Endothelial cell of umbilical vein (primary cell): ENCODE data around the gene SENP6.
"Not testable (repeated sequence)": the region's sequence is repeated elsewhere in the genome, so short reads cannot be mapped to it uniquely, and the experiment has no call there.

Experiments
- EZH2 ChIP-seq: IDR thresholded peaks from 2 replicates; pipeline ENCODE4 v1.6.1; 2012; ENCODE audit warnings: borderline replicate concordance, low read depth, mild to moderate bottlenecking, moderate library complexity, low read length, inconsistent platforms; ENCODE audit not compliant: severe bottlenecking
- JUN ChIP-seq: IDR thresholded peaks from 2 replicates; pipeline ENCODE4 v1.6.1; 2011; ENCODE audit warnings: borderline replicate concordance, low read depth; ENCODE audit not compliant: insufficient read length, insufficient read depth
- POLR2A ChIP-seq: IDR thresholded peaks from 2 replicates; pipeline ENCODE4 v1.6.1; 2012; ENCODE audit warnings: low read depth, mild to moderate bottlenecking, control low read depth, low read length
- TF ChIP-seq, protein P1 (sequence below), 2 donors: IDR thresholded peaks; 1 replicate in 1 of 2; 2 replicates in 1 of 2; pipeline ENCODE4 v1.5.1; 2011; ENCODE audit warnings: low read length in 2 of 2, mild to moderate bottlenecking in 2 of 2, moderate library complexity in 2 of 2, control low read depth in 1 of 2, inconsistent platforms in 1 of 2, low read depth in 1 of 2; ENCODE audit not compliant: insufficient read depth in 1 of 2; ENCODE audit errors: extremely low read depth in 1 of 2

DNA sequence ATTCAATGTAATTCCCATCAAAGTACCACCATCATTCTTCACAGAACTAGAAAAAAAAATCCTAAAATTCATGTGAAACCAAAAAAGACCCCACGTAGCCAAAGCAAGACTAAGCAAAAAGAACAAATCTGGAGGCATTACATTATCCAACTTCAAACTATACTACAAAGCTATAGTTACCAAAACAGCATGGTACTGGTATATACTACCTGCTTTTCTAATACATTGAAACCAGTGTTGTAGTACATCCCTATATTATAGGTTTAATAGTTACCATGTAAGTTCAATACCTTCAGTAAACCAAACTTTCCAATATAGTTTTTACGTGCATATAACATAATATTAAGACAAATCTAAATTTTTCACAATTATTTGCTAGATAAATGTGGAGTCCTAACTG, 17.1 kb upstream of the SENP6 start:
- TF ChIP-seq, protein P1, sequence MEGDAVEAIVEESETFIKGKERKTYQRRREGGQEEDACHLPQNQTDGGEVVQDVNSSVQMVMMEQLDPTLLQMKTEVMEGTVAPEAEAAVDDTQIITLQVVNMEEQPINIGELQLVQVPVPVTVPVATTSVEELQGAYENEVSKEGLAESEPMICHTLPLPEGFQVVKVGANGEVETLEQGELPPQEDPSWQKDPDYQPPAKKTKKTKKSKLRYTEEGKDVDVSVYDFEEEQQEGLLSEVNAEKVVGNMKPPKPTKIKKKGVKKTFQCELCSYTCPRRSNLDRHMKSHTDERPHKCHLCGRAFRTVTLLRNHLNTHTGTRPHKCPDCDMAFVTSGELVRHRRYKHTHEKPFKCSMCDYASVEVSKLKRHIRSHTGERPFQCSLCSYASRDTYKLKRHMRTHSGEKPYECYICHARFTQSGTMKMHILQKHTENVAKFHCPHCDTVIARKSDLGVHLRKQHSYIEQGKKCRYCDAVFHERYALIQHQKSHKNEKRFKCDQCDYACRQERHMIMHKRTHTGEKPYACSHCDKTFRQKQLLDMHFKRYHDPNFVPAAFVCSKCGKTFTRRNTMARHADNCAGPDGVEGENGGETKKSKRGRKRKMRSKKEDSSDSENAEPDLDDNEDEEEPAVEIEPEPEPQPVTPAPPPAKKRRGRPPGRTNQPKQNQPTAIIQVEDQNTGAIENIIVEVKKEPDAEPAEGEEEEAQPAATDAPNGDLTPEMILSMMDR (IDR thresholded peaks at IDR 0.05; ENCODE audit: extremely low read depth in 1 of 2, insufficient read depth in 1 of 2, low read depth in 1 of 2, low read length in 2 of 2), result not testable (repeated sequence)
- not testable (repeated sequence) for TF ChIP-seq POLR2A, EZH2, JUN
